GM20000 (cell line): ENCODE data around the gene ATG5.
A peak's percentile ranks its signal among the peaks of the same experiment; 100 is the strongest.

ENCODE experiments used
- DNase-seq: peaks from one replicate; pipeline ENCODE4 v3.0.0; 2012; ENCODE audit warnings: low spot score
- CTCF ChIP-seq: IDR thresholded peaks from 2 replicates; pipeline ENCODE4 v1.5.1; 2012; ENCODE audit warnings: mild to moderate bottlenecking, control low read depth; ENCODE audit errors: extremely low read depth, missing control alignments

Gene ATG5

DNA sequence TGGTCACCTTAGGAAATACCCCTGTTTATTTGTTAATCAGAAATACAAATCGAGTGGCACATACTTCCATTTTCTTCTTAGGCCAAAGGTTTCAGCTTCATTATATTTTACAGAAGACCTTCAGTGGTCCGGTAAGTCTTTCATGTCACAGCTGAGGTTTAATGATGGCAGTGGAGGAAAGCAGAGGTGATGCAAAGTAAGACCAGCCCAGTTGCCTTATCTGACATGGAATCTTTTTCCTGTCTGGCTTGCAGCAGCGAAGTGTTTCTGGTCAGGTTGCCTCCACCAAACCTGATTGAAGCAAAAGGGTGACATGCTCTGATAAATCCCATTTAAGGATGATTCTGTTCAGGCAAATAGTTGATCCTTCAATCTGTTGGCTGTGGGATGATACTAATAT is 139.4 kb downstream of the ATG5 start:
- no peak for TF ChIP-seq CTCF
- no peak for DNase-seq

GRCh38 chr6:106185615-106186014 is 139.9 kb downstream of the ATG5 start:
- TF ChIP-seq CTCF = no peak
- DNase-seq = no peak

GRCh38 chr6:106184629-106185028 is 140.9 kb downstream of the ATG5 start:
- DNase-seq = no peak
- TF ChIP-seq CTCF = no peak

GRCh38 chr6:106183430-106183829 is 142.1 kb downstream of the ATG5 start:
- no peak for TF ChIP-seq CTCF
- DNase-seq = no peak

- TF ChIP-seq CTCF = no peak
- peak; percentile 50 for DNase-seq
Observed at GRCh38 chr6:106182455-106182854, 143.1 kb downstream of the ATG5 start.

- TF ChIP-seq CTCF = no peak
- no peak for DNase-seq
Observed at GRCh38 chr6:106181664-106182418, 143.7 kb downstream of the ATG5 start.

GRCh38 chr6:106180208-106180607 is 145.4 kb downstream of the ATG5 start:
- no peak for TF ChIP-seq CTCF

More at GRCh38 chr6:106180208-106180607, 145.4 kb downstream of the ATG5 start:
- DNase-seq = no peak
